ENCODE data around the gene SLAMF6.
"Not testable (repeated sequence)": the region's sequence is repeated elsewhere in the genome, so short reads cannot be mapped to it uniquely, and the experiment has no call there.

The SLAMF6 gene

GRCh38 chr1:160517519-160517918, 5.5 kb downstream of the SLAMF6 start:
- not testable (repeated sequence) for DNase-seq (ENCODE audit: extremely low read depth in 1 of 2, low read depth in 1 of 2)

DNA sequence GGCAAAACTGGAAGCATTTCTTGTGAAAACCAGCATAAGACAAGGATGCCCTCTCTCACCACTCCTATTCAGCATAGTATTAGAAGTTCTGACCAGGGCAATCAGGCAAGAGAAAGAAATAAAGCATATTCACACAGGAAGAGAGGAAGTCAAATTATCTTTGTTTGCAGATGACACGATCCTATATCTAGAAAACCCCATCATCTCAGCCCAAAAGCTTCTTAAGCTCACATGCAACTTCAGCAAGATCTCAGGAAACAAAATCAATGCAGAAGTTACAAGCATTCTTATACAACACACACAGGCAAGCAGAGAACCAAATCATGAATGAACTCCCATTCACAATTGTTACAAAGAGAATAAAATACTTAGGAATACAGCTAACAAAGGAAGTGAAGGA, 7.1 kb downstream of the SLAMF6 start:
- not testable (repeated sequence) for DNase-seq (ENCODE audit: extremely low read depth in 1 of 2, low read depth in 1 of 2)

DNA sequence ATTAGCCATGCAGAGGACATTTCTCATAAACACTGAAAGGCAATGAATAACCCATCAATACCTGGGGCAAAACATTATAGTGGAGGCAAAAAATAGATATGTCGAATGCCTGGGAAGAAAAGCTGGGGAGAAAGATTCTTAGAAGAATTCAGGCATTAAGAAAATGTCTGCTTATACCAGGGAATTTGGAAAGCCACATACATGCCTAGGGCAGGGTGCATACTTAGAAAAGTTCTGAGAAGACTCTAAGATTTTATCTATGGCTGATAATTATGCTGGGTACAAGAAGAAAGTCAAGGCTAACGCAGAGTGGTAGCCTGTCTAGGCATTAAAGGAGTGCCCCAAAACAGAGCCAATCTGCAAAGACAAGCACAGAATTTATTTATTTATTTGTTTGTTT, 18.4 kb downstream of the SLAMF6 start:
- DNase-seq (ENCODE audit: extremely low read depth in 1 of 2, low read depth in 1 of 2), result no peak

GRCh38 chr1:160503087-160503486, 20.0 kb downstream of the SLAMF6 start:
- no peak for DNase-seq (ENCODE audit: extremely low read depth in 1 of 2, low read depth in 1 of 2)

DNA sequence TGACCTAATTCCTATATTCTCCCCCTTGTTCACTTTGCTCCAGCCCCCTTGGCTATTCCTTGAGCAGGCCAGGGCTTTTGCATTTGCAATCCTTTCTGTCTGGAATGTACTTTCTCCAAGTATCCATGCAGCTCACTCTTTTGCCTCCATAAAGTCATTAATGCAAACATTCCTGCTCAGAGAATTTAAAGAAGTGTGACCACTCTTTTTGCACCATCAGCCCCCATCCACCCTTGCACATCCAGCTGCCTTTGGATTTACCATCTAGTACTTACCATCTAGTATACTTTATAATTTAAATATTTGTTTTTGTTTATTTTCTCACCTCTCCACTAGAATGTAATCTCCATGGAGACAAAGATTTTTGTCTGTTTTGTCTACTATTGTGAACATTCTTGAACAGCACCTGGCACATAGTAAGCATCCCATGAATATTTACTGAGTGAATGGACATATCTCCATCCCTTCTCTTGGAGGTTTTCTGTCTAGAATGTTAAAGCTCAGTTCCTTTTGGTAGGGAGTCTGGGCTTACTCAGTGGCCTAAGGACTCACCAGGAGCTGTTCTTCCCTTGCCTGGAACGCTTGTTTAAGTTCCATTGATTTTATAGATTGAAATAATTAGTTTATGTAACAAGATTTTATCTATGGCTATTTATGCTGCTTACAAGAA, 22.6 kb downstream of the SLAMF6 start:
- DNase-seq (ENCODE audit: extremely low read depth in 1 of 2, low read depth in 1 of 2), result no peak

- DNase-seq (ENCODE audit: extremely low read depth in 1 of 2, low read depth in 1 of 2), result no peak
Measured at GRCh38 chr1:160499631-160500030, 23.4 kb downstream of the SLAMF6 start.

DNA sequence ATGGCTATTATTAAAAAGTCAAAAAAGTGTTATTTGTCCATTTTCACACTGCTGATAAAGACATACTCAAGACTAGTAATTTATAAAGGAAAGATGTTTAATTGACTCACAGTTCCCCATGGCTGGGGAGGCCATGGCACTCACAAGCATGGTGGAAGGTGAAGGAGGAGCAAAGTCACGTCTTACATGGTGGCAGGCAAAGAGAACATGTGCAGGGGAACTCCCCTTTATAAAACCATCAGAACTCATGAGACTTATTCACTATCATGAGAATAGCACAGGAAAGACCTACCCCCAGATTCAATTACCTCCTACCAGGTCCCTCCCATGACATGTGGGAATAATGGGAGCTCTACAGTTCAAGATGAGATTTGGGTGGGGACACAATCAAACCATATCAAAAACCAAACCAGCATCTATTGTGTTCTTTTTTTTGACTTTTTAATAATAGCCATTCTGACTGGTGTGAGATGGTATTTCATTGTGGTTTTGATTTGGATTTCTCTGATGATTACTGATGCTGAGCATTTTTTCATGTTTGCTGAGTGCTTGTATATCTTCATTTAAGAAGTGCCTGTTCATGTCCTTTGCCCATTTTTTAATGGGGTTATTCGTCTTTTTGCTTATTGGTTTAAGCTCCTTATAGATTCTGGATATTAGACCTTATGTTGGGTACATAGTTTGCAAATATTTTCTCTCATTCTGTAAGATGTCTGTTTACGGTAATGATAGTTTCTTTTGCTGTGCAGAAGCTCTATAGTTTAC, 24.6 kb downstream of the SLAMF6 start:
- not testable (repeated sequence) for DNase-seq (ENCODE audit: extremely low read depth in 1 of 2, low read depth in 1 of 2)

DNA sequence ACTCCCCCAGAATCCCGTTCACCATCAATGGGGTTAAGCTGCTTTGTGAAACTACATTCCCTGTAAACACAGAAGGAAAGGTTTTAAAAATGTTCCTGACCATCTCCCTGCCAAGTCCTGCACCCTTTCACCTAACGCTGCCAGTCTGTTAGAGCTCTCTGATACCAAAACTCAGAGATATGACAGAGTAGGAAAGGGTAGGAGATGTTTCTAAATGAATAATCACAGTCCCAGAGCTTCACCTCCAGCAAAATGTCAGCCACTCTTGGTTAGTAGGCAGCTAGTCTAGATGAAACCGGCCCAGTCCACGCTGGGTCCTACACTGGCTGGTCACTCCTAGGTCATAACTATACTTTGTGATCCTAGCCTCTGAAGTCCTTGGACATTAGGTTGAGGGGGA, 26.7 kb downstream of the SLAMF6 start:
- no peak for DNase-seq (ENCODE audit: extremely low read depth in 1 of 2, low read depth in 1 of 2)

DNA sequence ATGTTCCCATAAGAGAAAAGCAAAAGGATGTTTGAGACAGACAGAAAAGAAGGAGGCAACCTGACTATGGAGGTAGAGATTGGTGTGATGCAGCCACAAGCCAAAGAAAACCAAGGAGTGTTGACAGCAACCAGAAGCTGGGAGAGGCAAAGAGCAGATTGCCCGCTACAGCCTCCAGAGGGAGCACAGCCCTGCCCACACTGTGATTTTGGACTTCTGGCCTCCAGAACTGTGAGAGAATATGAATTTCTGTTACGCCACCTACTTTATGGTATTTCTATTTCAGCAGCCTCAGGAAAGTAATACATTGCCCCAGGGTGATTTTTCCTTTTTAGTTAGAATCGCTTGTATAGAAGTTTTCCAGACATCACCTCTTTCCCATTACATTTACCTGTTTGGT, 28.4 kb downstream of the SLAMF6 start:
- DNase-seq (ENCODE audit: extremely low read depth in 1 of 2, low read depth in 1 of 2), result no peak

- no peak for DNase-seq (ENCODE audit: extremely low read depth in 1 of 2, low read depth in 1 of 2)
Measured at GRCh38 chr1:160492617-160493016, 30.4 kb downstream of the SLAMF6 start.

GRCh38 chr1:160491981-160492380, 31.1 kb downstream of the SLAMF6 start:
- DNase-seq (ENCODE audit: extremely low read depth in 1 of 2, low read depth in 1 of 2), result no peak

DNA sequence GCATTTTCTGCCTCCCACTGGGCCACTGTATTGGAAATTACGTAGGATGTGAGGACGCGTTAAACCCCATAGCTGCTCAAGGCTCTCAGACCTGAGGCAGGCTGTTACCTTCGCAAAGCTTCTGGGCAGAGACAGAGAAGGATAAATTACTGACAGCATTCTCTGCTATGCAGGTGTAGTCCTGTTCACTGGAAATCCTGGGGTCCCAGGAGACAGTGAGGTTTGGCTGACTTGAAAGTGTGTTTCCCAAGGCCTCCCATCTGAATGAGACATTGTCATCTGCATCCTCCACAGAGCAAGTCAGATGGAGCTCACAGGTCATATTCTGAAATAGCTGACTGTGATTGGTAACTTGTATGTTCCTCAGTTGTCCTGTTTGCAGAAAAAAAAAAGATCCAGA, 32.0 kb downstream of the SLAMF6 start:
- no peak for DNase-seq (ENCODE audit: extremely low read depth in 1 of 2, low read depth in 1 of 2)

DNA sequence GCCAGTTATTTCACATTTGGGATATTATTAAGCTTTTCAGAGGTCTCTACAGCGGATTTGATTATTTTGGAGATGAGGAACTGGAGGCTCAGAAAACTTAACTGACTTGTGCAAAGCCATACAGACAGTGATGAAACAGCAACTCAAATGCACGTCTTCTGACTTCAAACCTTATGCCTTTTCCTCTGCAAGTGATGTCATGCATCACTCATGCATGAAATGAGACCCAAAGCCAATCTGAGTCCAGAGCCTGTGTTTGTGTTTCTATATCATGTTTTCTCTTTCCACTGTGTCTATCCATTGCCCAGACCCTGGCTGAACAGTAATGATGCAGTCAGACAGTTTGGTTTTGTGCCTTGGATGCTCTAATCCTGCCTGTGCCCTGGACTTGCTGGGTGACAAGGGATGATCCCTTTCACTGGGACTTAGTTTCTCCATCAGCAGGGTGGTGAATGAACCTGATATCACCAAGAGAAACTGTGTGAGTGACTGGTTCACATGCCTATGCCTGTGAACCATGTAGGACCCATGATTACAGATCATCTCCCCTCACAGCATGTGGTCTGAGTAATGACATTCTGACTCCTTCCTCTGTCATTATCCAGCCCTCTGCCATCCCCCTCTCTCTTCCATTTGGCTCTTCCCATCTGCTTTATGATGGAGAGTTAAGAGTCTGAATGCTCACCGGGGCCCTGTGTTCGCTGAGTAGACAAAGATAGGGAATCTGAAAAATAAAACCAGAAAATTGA, 33.4 kb downstream of the SLAMF6 start:
- DNase-seq (ENCODE audit: extremely low read depth in 1 of 2, low read depth in 1 of 2), result no peak

GRCh38 chr1:160488347-160489058, 34.6 kb downstream of the SLAMF6 start:
- no peak for DNase-seq (ENCODE audit: extremely low read depth in 1 of 2, low read depth in 1 of 2)

GRCh38 chr1:160486453-160486852, 36.6 kb downstream of the SLAMF6 start:
- DNase-seq (ENCODE audit: extremely low read depth in 1 of 2, low read depth in 1 of 2), result no peak

- DNase-seq (ENCODE audit: extremely low read depth in 1 of 2, low read depth in 1 of 2), result no peak
Measured at GRCh38 chr1:160483505-160484185, 39.4 kb downstream of the SLAMF6 start.

DNA sequence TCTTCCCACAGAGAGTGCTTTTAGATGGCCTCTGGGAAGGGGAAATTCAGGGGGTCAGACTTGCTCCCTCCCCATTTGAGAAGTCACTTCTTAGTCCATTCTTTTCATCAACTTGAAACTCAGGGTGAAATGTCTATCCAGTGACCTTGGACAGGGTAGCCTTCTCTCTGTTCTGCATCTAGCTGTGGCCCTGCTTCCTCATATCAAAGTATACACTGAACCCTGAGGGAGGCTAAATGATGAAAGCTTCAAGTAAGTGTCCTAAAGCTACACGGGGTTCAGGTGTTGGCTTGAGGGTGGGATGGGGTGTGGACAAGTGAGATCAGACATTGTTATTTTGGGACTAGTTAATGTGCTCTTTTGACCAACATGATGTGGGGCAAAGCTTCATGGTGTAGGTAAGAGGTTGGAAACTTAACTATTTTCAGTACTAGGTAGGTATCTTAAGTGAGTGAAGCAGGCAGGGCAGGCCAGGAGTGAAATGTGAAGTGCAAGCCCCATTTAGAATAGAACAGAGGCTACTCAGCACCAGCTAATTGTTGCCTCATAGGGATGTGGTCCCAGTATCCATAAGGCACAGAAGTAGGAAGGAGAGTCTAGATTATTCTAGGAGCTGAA, 41.0 kb downstream of the SLAMF6 start:
- no peak for DNase-seq (ENCODE audit: extremely low read depth in 1 of 2, low read depth in 1 of 2)

DNA sequence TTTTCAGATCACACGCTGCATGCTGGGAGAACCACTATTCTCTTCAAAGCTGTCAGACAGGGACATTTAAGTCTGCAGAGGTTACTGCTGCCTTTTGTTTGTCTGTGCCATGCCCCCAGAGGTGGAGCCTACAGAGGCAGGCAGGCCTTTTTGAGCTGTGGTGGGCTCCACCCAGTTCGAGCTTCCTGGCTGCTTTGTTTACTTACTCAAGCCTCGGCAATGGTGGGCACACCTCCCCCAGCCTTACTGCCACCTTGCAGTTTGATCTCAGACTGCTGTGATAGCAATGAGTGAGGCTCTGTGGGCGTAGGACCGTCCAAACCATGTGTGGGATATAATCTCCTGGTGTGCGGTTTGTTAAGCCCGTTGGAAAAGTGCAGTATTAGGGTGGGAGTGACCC, 42.3 kb downstream of the SLAMF6 start:
- DNase-seq (ENCODE audit: extremely low read depth in 1 of 2, low read depth in 1 of 2), result not testable (repeated sequence)

DNA sequence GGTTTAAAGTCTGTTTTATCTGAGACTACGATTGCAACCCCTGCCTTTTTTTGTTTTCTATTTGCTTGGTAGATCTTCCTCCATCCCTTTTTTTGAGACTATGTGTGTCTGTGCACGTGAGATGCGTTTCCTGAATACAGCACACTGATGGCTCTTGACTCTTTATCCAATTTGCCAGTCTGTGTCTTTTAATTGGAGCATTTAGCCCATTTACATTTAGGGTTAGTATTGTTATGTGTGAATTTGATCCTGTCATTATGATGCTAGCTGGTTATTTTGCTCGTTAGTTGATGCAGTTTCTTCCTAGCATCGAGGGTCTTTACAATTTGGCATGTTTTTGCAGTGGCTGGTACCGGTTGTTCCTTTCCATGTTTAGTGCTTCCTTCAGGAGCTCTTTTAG, 44.0 kb downstream of the SLAMF6 start:
- not testable (repeated sequence) for DNase-seq (ENCODE audit: extremely low read depth in 1 of 2, low read depth in 1 of 2)

Measured in stimulated activated CD8-positive, alpha-beta memory T cell treated with anti-CD3 and anti-CD28 coated beads, Interleukin-7, amount 100 ng/mL, for 48 hours (primary cell).